ENCODE data around the gene MYORG. TPM values are rescaled to one million over a fixed set of nuclear protein-coding genes. Genes with fewer than 3 reads are reported as not detected.

The MYORG gene
- total and polyA plus RNA-seq, 4 donors = 11.4 to 26.6 (median 19.3) TPM

DNA sequence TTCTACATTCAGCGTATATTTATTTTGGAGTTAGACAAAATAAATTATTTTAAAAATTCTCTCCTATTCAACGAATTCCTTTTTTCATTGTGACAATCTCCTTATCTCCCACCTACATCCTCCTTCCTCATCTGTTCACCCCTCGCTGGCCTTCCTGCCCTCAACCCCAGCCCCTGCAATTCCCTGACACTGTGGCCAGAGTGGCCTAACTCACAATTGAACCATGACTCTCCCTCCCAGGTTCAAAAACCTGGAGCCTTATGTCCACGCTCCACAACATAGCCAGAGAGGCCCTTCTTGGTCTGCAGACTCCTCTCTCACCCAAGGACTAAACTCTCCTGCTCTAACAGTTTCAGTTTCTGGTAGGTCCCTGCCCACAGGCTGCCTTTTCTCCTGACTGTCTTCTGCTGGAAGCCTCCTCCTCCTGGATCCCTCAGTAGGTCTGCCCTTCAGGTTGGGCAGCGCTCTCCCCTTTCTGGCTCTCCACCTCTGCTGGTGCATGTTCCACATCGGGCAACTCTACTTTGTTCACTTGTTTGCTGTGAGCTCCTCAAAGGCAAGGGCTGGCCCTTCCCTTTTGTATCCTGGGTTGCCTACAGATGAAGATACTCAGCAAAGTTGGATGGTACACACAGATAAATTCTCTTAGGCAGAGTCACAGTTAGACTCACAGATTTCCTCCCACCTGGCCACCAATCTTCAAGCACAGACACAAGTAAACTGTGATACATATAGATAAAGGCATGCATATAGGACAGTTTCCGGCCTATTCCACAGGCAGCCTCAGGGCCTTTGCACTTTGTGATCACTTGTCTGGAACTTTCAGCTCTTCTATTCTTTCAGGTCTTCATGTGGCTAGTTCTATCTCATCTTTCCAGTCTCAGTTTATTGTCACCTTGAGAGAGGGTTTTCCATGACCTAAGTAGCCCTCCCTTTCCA, 19.8 kb upstream of the MYORG start:
- Histone ChIP-seq H3K9me3 (ENCODE audit: control insufficient read depth in 4 of 4, low read length in 3 of 4) (no peaks in the 10 kb centered on the region), H3K27ac (ENCODE audit: low read depth in 1 of 2, low read length in 2 of 2) (no peak overlapping the region), H3K4me1 (ENCODE audit: control insufficient read depth in 4 of 4, insufficient read depth in 4 of 4, low read length in 3 of 4) (no peaks in the 10 kb centered on the region), H3K27me3 (ENCODE audit: control insufficient read depth in 4 of 4, insufficient read depth in 4 of 4, low read length in 3 of 4) (no peaks in the 10 kb centered on the region), H3K36me3 (ENCODE audit: control insufficient read depth in 4 of 4, insufficient read depth in 3 of 4, low read depth in 1 of 4, low read length in 3 of 4) (peaks cover 0 to 4% (median 0%) of the 10 kb centered on the region in 4 donors), H3K9ac (ENCODE audit: low read depth in 1 of 2, low read length in 2 of 2) (no peak overlapping the region), H3K4me3 (ENCODE audit: low read depth in 1 of 3, low read length in 3 of 3) (no peak overlapping the region)
- no peak for DNase-seq (ENCODE audit: low spot score)
- no peak for TF ChIP-seq HNF4A (conservative IDR thresholded peaks at IDR 0.05)
- no peak for TF ChIP-seq HNF4G (IDR thresholded peaks at IDR 0.05)
- WGBS = 84% methylated on average over 7 of the region's 7 CpGs

DNA sequence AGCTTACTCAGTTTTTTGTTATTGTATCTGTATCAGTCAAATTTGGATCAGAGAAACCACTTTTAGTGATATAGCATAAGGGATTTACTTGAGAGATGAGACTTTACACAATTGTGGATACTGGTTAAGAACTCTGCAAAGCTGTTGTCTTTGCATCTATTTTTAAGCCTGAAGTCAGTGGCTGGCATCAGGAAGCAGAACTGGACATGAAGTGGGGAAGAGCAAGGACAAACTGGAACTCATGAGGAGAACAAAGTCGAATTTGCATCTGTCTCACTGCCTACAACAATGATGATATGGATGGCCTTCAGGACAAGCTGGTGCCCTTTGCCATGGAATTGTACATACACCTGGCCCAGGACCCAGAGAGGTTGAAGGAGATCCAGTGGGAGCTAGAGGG, 15.8 kb upstream of the MYORG start:
- 64% methylated on average over 1 of the region's 1 CpG for WGBS
- TF ChIP-seq, protein P1, sequence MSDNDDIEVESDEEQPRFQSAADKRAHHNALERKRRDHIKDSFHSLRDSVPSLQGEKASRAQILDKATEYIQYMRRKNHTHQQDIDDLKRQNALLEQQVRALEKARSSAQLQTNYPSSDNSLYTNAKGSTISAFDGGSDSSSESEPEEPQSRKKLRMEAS (IDR thresholded peaks at IDR 0.05) = no peak
- TF ChIP-seq, protein P2, sequence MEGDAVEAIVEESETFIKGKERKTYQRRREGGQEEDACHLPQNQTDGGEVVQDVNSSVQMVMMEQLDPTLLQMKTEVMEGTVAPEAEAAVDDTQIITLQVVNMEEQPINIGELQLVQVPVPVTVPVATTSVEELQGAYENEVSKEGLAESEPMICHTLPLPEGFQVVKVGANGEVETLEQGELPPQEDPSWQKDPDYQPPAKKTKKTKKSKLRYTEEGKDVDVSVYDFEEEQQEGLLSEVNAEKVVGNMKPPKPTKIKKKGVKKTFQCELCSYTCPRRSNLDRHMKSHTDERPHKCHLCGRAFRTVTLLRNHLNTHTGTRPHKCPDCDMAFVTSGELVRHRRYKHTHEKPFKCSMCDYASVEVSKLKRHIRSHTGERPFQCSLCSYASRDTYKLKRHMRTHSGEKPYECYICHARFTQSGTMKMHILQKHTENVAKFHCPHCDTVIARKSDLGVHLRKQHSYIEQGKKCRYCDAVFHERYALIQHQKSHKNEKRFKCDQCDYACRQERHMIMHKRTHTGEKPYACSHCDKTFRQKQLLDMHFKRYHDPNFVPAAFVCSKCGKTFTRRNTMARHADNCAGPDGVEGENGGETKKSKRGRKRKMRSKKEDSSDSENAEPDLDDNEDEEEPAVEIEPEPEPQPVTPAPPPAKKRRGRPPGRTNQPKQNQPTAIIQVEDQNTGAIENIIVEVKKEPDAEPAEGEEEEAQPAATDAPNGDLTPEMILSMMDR (IDR thresholded peaks at IDR 0.05; ENCODE audit: low read depth, low read length, missing input control) = no peak
- TF ChIP-seq, protein P3, sequence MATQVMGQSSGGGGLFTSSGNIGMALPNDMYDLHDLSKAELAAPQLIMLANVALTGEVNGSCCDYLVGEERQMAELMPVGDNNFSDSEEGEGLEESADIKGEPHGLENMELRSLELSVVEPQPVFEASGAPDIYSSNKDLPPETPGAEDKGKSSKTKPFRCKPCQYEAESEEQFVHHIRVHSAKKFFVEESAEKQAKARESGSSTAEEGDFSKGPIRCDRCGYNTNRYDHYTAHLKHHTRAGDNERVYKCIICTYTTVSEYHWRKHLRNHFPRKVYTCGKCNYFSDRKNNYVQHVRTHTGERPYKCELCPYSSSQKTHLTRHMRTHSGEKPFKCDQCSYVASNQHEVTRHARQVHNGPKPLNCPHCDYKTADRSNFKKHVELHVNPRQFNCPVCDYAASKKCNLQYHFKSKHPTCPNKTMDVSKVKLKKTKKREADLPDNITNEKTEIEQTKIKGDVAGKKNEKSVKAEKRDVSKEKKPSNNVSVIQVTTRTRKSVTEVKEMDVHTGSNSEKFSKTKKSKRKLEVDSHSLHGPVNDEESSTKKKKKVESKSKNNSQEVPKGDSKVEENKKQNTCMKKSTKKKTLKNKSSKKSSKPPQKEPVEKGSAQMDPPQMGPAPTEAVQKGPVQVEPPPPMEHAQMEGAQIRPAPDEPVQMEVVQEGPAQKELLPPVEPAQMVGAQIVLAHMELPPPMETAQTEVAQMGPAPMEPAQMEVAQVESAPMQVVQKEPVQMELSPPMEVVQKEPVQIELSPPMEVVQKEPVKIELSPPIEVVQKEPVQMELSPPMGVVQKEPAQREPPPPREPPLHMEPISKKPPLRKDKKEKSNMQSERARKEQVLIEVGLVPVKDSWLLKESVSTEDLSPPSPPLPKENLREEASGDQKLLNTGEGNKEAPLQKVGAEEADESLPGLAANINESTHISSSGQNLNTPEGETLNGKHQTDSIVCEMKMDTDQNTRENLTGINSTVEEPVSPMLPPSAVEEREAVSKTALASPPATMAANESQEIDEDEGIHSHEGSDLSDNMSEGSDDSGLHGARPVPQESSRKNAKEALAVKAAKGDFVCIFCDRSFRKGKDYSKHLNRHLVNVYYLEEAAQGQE (IDR thresholded peaks at IDR 0.05) = no peak
- TF ChIP-seq, protein P4, sequence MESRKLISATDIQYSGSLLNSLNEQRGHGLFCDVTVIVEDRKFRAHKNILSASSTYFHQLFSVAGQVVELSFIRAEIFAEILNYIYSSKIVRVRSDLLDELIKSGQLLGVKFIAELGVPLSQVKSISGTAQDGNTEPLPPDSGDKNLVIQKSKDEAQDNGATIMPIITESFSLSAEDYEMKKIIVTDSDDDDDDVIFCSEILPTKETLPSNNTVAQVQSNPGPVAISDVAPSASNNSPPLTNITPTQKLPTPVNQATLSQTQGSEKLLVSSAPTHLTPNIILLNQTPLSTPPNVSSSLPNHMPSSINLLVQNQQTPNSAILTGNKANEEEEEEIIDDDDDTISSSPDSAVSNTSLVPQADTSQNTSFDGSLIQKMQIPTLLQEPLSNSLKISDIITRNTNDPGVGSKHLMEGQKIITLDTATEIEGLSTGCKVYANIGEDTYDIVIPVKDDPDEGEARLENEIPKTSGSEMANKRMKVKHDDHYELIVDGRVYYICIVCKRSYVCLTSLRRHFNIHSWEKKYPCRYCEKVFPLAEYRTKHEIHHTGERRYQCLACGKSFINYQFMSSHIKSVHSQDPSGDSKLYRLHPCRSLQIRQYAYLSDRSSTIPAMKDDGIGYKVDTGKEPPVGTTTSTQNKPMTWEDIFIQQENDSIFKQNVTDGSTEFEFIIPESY (IDR thresholded peaks at IDR 0.05) = no peak
- no peak for TF ChIP-seq RAD21 (IDR thresholded peaks at IDR 0.05)
- Histone ChIP-seq H3K9me3 (ENCODE audit: control insufficient read depth in 4 of 4, low read length in 3 of 4) (no peaks in the 10 kb centered on the region), H3K4me3 (ENCODE audit: low read depth in 1 of 3, low read length in 3 of 3) (no peak overlapping the region), H3K27ac (ENCODE audit: low read depth in 1 of 2, low read length in 2 of 2) (no peak overlapping the region), H3K36me3 (ENCODE audit: control insufficient read depth in 4 of 4, insufficient read depth in 3 of 4, low read depth in 1 of 4, low read length in 3 of 4) (no peaks in the 10 kb centered on the region), H3K9ac (ENCODE audit: low read depth in 1 of 2, low read length in 2 of 2) (no peak overlapping the region), H3K4me1 (ENCODE audit: control insufficient read depth in 4 of 4, insufficient read depth in 4 of 4, low read length in 3 of 4) (no peaks in the 10 kb centered on the region), H3K27me3 (ENCODE audit: control insufficient read depth in 4 of 4, insufficient read depth in 4 of 4, low read length in 3 of 4) (no peaks in the 10 kb centered on the region)
- DNase-seq (ENCODE audit: low spot score) = no peak

Data from liver (tissue), 9 donors.